ENCODE data around the gene MYLIP. TPM values are rescaled to one million over a fixed set of nuclear protein-coding genes. Genes with fewer than 3 reads are reported as not detected.
A peak's percentile ranks its signal among the peaks of the same experiment; 100 is the strongest.

MYLIP gene
- total RNA-seq, 1 experiment from 2014 or later, result 48.1 TPM

DNA sequence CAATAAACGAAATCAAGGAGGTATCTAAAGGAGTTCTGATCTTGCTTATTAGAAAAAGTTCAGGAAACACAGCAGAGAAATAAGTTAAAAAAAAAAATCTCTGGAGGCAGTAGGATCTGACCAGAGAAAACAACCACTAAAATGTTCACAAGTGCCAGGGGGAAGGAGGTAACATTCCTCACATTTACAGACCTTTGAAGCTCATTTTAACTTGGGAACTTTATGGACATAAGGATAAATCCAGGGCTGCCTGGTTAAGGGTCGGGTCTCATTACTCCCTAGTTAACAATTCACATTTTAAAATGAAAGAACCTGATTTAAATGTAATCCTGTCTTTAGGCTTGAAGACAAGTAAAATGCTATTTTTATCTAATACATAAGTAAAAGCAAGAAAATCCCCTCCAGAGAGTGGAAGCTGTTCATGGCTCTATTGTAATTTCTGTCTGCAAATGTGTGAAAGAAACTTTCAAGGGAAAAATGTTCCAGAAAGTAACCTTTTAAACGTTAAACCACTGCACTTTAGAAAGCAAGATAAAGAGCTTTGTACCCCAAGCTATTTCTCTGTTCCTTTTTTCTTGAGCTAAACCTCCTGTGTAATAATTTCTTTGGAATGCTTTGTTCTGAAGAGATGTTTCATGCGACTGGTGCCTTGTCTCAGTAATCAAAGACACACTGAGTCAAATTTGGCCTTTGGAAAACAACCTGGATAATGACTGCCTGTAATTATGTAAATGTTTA, 38.2 kb downstream of the MYLIP start:
- intact Hi-C loops (cut with micrococcal nuclease; ENCODE audit: unreplicated experiment), result loop anchor here (1.0 kb wide), 1 partner anchor 19 kb away; no protein-coding TSS in a partner anchor
- H3K4me1 ChIP-seq, result peaks cover 71% of the 10 kb centered on the region
- Mint-ChIP-seq H3K36me3 (ENCODE audit: insufficient read depth, unreplicated experiment) (peaks cover 4% of the 10 kb centered on the region), H3K27me3 (ENCODE audit: insufficient read depth, unreplicated experiment) (no peaks in the 10 kb centered on the region), H3K27ac (ENCODE audit: unreplicated experiment) (peak overlapping the region; percentile 88), H3K4me1 (ENCODE audit: low read depth, unreplicated experiment) (peaks cover 71% of the 10 kb centered on the region), H3K4me3 (ENCODE audit: unreplicated experiment) (peak overlapping the region; percentile 39), H3K9me3 (ENCODE audit: unreplicated experiment) (no peaks in the 10 kb centered on the region)
- BruUV-seq (replicated peaks), result no TSS peak
- ChIA-PET POLR2A (interaction anchor here (0.6 to 1.3 kb wide), 3 partner anchors 17 to 38 kb away, joined by 3 to 11 read pairs (median 4); partner anchors contain the start of gene MYLIP), CTCF (interaction anchor here (0.6 to 1.3 kb wide), 4 partner anchors 16 to 39 kb away, joined by 3 to 8 read pairs (median 6); partner anchors contain the start of gene MYLIP)
- no peaks in the 10 kb centered on the region for H3K9me3 ChIP-seq
- DNase-seq, result peak in 1 of 2 experiments; percentile 29
- H3K27me3 ChIP-seq (replicated peaks; ENCODE audit: control insufficient read depth, insufficient read depth, low read length), result no peaks in the 10 kb centered on the region
- TF ChIP-seq, protein P1, sequence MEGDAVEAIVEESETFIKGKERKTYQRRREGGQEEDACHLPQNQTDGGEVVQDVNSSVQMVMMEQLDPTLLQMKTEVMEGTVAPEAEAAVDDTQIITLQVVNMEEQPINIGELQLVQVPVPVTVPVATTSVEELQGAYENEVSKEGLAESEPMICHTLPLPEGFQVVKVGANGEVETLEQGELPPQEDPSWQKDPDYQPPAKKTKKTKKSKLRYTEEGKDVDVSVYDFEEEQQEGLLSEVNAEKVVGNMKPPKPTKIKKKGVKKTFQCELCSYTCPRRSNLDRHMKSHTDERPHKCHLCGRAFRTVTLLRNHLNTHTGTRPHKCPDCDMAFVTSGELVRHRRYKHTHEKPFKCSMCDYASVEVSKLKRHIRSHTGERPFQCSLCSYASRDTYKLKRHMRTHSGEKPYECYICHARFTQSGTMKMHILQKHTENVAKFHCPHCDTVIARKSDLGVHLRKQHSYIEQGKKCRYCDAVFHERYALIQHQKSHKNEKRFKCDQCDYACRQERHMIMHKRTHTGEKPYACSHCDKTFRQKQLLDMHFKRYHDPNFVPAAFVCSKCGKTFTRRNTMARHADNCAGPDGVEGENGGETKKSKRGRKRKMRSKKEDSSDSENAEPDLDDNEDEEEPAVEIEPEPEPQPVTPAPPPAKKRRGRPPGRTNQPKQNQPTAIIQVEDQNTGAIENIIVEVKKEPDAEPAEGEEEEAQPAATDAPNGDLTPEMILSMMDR (IDR thresholded peaks at IDR 0.05; ENCODE audit: insufficient read depth in 1 of 2, low read depth in 1 of 2, low read length in 1 of 2, severe bottlenecking in 1 of 2, unreplicated experiment in 1 of 2), result no peak
- no peaks in the 10 kb centered on the region for H3K36me3 ChIP-seq (ENCODE audit: control insufficient read depth, insufficient read depth, low read length)
- no peak overlapping the region for H3K4me3 ChIP-seq (ENCODE audit: low read depth, low read length)

DNA sequence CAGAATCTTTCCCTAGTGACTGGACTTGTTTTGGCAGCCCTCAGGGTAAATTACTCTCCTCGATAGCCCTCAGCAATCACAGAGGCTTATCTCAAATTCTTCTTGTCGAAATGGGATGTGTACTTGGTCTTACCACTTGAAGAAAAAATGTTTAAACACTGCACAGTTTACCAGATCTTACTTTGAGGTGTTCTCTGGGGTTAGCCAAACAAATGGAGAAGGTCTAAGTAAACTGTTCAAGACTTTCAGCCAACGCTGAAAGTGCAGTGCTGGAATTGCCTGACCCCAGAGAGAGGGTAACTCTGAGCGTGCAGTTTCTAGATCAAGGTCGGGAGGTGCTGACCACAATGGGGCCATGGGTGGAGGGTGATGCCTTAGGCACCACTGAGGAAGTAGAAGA, 39.2 kb downstream of the MYLIP start:
- Mint-ChIP-seq H3K4me1 (ENCODE audit: low read depth, unreplicated experiment) (peaks cover 73% of the 10 kb centered on the region), H3K27ac (ENCODE audit: unreplicated experiment) (peak overlapping the region; percentile 88), H3K4me3 (ENCODE audit: unreplicated experiment) (peak overlapping the region; percentile 65), H3K27me3 (ENCODE audit: insufficient read depth, unreplicated experiment) (no peaks in the 10 kb centered on the region), H3K36me3 (ENCODE audit: insufficient read depth, unreplicated experiment) (peaks cover 4% of the 10 kb centered on the region), H3K9me3 (ENCODE audit: unreplicated experiment) (no peaks in the 10 kb centered on the region)
- POLR2A ChIA-PET, result no interaction called here
- no TSS peak for BruUV-seq (replicated peaks)
- H3K9me3 ChIP-seq, result no peaks in the 10 kb centered on the region
- H3K4me3 ChIP-seq (ENCODE audit: low read depth, low read length), result no peak overlapping the region
- H3K36me3 ChIP-seq (ENCODE audit: control insufficient read depth, insufficient read depth, low read length), result no peaks in the 10 kb centered on the region
- TF ChIP-seq, protein P1 (IDR thresholded peaks at IDR 0.05; ENCODE audit: insufficient read depth in 1 of 2, low read depth in 1 of 2, low read length in 1 of 2, severe bottlenecking in 1 of 2, unreplicated experiment in 1 of 2), result no peak
- H3K27me3 ChIP-seq (replicated peaks; ENCODE audit: control insufficient read depth, insufficient read depth, low read length), result no peaks in the 10 kb centered on the region
- peaks cover 72% of the 10 kb centered on the region for H3K4me1 ChIP-seq
- intact Hi-C loops (cut with micrococcal nuclease; ENCODE audit: unreplicated experiment), result loop anchor here (1.0 kb wide), 3 partner anchors 15 to 477 kb away; no protein-coding TSS in a partner anchor
- CTCF ChIA-PET, result no interaction called here
- DNase-seq, result peak; percentile 81

DNA sequence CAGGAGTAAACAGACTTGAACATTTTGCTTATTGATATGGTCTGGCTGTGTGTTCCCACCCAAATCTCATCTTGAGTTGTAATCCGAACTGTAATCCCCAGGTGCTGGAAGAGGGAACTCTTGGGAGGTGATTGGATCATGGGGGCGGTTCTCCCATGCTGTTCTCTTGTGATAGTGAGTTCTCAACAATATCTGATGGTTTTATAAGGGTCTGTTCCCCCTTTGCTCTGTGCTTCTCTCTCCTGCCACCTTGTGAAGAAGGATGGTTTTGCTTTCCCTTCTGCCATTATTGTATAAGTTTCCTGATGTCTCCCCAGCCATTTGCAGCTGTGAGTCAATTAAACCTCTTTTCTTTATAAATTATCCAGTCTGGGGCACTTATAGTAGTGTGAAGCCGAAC, 40.0 kb downstream of the MYLIP start:
- Histone ChIP-seq H3K27me3 (replicated peaks; ENCODE audit: control insufficient read depth, insufficient read depth, low read length) (no peaks in the 10 kb centered on the region), H3K9me3 (no peaks in the 10 kb centered on the region), H3K4me1 (peaks cover 74% of the 10 kb centered on the region), H3K4me3 (ENCODE audit: low read depth, low read length) (no peak overlapping the region), H3K36me3 (ENCODE audit: control insufficient read depth, insufficient read depth, low read length) (no peaks in the 10 kb centered on the region)
- Mint-ChIP-seq H3K27me3 (ENCODE audit: insufficient read depth, unreplicated experiment) (no peaks in the 10 kb centered on the region), H3K36me3 (ENCODE audit: insufficient read depth, unreplicated experiment) (peaks cover 4% of the 10 kb centered on the region), H3K4me3 (ENCODE audit: unreplicated experiment) (peak overlapping the region; percentile 65), H3K27ac (ENCODE audit: unreplicated experiment) (peak overlapping the region; percentile 88), H3K9me3 (ENCODE audit: unreplicated experiment) (no peaks in the 10 kb centered on the region), H3K4me1 (ENCODE audit: low read depth, unreplicated experiment) (peaks cover 67% of the 10 kb centered on the region)
- CTCF ChIA-PET, result interaction anchor here (0.7 to 1.2 kb wide), 3 partner anchors 33 to 478 kb away, joined by 3 to 11 read pairs (median 4); no protein-coding TSS in a partner anchor
- peak in 1 of 2 experiments; percentile 37 for DNase-seq
- intact Hi-C loops (cut with micrococcal nuclease; ENCODE audit: unreplicated experiment), result loop anchor here (1.0 kb wide), 4 partner anchors 14 to 478 kb away; no protein-coding TSS in a partner anchor
- POLR2A ChIA-PET, result no interaction called here
- BruUV-seq (replicated peaks), result no TSS peak
- TF ChIP-seq, protein P1 (IDR thresholded peaks at IDR 0.05; ENCODE audit: insufficient read depth in 1 of 2, low read depth in 1 of 2, low read length in 1 of 2, severe bottlenecking in 1 of 2, unreplicated experiment in 1 of 2), result peak; percentile 27 to 57
